OCI-LY7 (cell line): ENCODE data around the gene RPAIN. TPM values are rescaled to one million over a fixed set of nuclear protein-coding genes. Genes with fewer than 3 reads are reported as not detected.

ENCODE experiments used
- BruUV-seq: library from RNA; stranded (reverse); fragments of 400-500 nt; replicated peaks from 2 replicates; lab custom pipeline; 2021; lab: Mats Ljungman, UMichigan
- CTCF ChIA-PET: fragments of 300-600 bp; sonication (Branson Sonifier 250); formaldehyde crosslinking; loops from one replicate; lab custom pipeline; 2022; ENCODE audit warnings: antibody characterized with exemption; ENCODE audit not compliant: unreplicated experiment; lab: Charles Lee
- POLR2A ChIA-PET: fragments of 300-600 bp; sonication (Branson Sonifier 250); formaldehyde crosslinking; loops from one replicate; lab custom pipeline; 2022; ENCODE audit warnings: antibody characterized with exemption; lab: Charles Lee
- DNase-seq: peaks from one replicate; pipeline ENCODE4 v3.0.0-alpha.2; 2015; ENCODE audit warnings: low spot score
- H2AFZ ChIP-seq: fragments of 200-600 bp; sonication (generic), shearing (Covaris generic); 2 replicates; pipeline ENCODE4 v1.6.1; 2014; ENCODE audit warnings: mild to moderate bottlenecking, antibody characterized with exemption, low read length, moderate library complexity
- H3K27ac ChIP-seq: fragments of 200-600 bp; sonication (generic); 2 replicates; pipeline ENCODE4 v1.5.1; 2014; ENCODE audit warnings: mixed run types, low read depth, mild to moderate bottlenecking, moderate library complexity, low read length, inconsistent platforms; ENCODE audit not compliant: poor library complexity, severe bottlenecking
- H3K36me3 ChIP-seq: fragments of 200-600 bp; sonication (generic); 2 replicates; pipeline ENCODE4 v1.6.1; 2014; ENCODE audit warnings: mild to moderate bottlenecking, antibody characterized with exemption, low read length, moderate library complexity, mixed read lengths; ENCODE audit not compliant: insufficient read depth
- H3K4me1 ChIP-seq: fragments of 200-600 bp; sonication (generic); 2 replicates; pipeline ENCODE4 v1.5.1; 2014; ENCODE audit warnings: mild to moderate bottlenecking, low read length; ENCODE audit not compliant: insufficient read depth, poor library complexity, severe bottlenecking
- H3K4me2 ChIP-seq: fragments of 200-600 bp; sonication (generic); 2 replicates; pipeline ENCODE4 v1.6.1; 2014; ENCODE audit warnings: mild to moderate bottlenecking, low read length
- H3K4me3 ChIP-seq: fragments of 200-600 bp; sonication (generic); 2 replicates; pipeline ENCODE4 v1.5.1; 2014; ENCODE audit warnings: mild to moderate bottlenecking, low read depth, low read length; ENCODE audit not compliant: poor library complexity, severe bottlenecking
- H3K79me2 ChIP-seq: fragments of 200-600 bp; sonication (generic); 2 replicates; pipeline ENCODE4 v1.6.1; 2016; ENCODE audit warnings: low read depth, mild to moderate bottlenecking, low read length, moderate library complexity, mixed read lengths; ENCODE audit not compliant: insufficient read depth
- H3K9me2 ChIP-seq: fragments of 200-600 bp; sonication (generic); 2 replicates; pipeline ENCODE4 v1.6.1; 2016; ENCODE audit warnings: mild to moderate bottlenecking, low read length, mixed read lengths; ENCODE audit not compliant: insufficient read depth
- H3K9me3 ChIP-seq: fragments of 200-600 bp; sonication (generic); 2 replicates; pipeline ENCODE4 v1.6.1; 2014; ENCODE audit warnings: mild to moderate bottlenecking, mixed run types, low read length, mixed read lengths
- H4K20me1 ChIP-seq: fragments of 200-600 bp; sonication (generic); 2 replicates; pipeline ENCODE4 v1.6.1; 2014; ENCODE audit warnings: mild to moderate bottlenecking, antibody characterized with exemption, low read length, moderate library complexity, mixed read lengths; ENCODE audit not compliant: insufficient read depth
- EZH2phosphoT487 ChIP-seq: fragments of 200-600 bp; sonication (generic); IDR thresholded peaks from 2 replicates; pipeline ENCODE4 v1.6.1; 2018; ENCODE audit warnings: low read depth, borderline replicate concordance, mild to moderate bottlenecking, mixed run types, antibody characterized with exemption, low read length, moderate library complexity, mixed read lengths
- intact Hi-C: fragments of 100-400 bp; cut with micrococcal nuclease; formaldehyde crosslinking; loops from one replicate; pipeline ENCODE4 v1.10.0; 2022; ENCODE audit not compliant: unreplicated experiment
- total RNA-seq, 2 experiments: library from RNA; depleted of rRNA in 1 of 2; stranded (reverse); fragments of >200 nt in 1 of 2; shearing (Covaris generic) in 1 of 2; gene quantifications; 2 replicates each; pipeline ENCODE4 v1.2.3, GENCODE V29; 2014 to 2022
- TF ChIP-seq, protein P1 (sequence below): fragments of 200-600 bp; sonication (generic); conservative IDR thresholded peaks from 2 replicates; pipeline ENCODE4 v1.5.1; 2014; ENCODE audit warnings: mild to moderate bottlenecking, antibody characterized with exemption, low read length, moderate library complexity, mixed read lengths

Gene RPAIN
- total RNA-seq, 2 experiments from 2014 or later, result 88.9 to 99.6 TPM

DNA sequence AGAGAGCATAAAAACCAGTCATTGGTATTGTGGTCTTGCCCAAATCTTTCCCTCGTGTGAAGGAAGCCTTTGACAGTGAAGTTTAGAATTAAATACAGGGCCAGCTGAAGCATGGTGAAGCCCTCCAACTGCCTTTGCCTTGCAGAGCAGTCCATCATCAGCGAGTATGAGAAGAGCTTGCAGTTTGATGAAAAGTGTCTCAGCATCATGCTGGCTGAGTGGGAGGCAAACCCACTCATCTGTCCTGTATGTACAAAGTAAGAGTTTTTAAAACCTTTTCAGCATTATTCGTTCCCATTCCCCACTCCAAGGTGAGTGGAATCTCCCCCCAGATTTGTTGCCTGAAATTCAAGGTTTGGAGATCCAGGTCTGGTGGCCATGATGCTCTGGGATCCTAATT is 5.8 kb downstream of the RPAIN start:
- H3K4me2 ChIP-seq, result no peak overlapping the region
- no peaks in the 10 kb centered on the region for H4K20me1 ChIP-seq
- TF ChIP-seq EZH2phosphoT487, result no peak
- TF ChIP-seq, protein P1, sequence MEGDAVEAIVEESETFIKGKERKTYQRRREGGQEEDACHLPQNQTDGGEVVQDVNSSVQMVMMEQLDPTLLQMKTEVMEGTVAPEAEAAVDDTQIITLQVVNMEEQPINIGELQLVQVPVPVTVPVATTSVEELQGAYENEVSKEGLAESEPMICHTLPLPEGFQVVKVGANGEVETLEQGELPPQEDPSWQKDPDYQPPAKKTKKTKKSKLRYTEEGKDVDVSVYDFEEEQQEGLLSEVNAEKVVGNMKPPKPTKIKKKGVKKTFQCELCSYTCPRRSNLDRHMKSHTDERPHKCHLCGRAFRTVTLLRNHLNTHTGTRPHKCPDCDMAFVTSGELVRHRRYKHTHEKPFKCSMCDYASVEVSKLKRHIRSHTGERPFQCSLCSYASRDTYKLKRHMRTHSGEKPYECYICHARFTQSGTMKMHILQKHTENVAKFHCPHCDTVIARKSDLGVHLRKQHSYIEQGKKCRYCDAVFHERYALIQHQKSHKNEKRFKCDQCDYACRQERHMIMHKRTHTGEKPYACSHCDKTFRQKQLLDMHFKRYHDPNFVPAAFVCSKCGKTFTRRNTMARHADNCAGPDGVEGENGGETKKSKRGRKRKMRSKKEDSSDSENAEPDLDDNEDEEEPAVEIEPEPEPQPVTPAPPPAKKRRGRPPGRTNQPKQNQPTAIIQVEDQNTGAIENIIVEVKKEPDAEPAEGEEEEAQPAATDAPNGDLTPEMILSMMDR, result no peak
- no peak overlapping the region for H3K4me3 ChIP-seq
- ChIA-PET POLR2A (no interaction called here), CTCF (no interaction called here)
- H3K27ac ChIP-seq, result no peak overlapping the region
- no peaks in the 10 kb centered on the region for H3K9me2 ChIP-seq
- no peak for DNase-seq
- H3K4me1 ChIP-seq, result peaks cover 14% of the 10 kb centered on the region
- no TSS peak for BruUV-seq
- intact Hi-C loops, result no loop called here
- peaks cover 95% of the 10 kb centered on the region for H3K36me3 ChIP-seq
- no peak overlapping the region for H2AFZ ChIP-seq
- no peaks in the 10 kb centered on the region for H3K9me3 ChIP-seq
- peaks cover 21% of the 10 kb centered on the region for H3K79me2 ChIP-seq

DNA sequence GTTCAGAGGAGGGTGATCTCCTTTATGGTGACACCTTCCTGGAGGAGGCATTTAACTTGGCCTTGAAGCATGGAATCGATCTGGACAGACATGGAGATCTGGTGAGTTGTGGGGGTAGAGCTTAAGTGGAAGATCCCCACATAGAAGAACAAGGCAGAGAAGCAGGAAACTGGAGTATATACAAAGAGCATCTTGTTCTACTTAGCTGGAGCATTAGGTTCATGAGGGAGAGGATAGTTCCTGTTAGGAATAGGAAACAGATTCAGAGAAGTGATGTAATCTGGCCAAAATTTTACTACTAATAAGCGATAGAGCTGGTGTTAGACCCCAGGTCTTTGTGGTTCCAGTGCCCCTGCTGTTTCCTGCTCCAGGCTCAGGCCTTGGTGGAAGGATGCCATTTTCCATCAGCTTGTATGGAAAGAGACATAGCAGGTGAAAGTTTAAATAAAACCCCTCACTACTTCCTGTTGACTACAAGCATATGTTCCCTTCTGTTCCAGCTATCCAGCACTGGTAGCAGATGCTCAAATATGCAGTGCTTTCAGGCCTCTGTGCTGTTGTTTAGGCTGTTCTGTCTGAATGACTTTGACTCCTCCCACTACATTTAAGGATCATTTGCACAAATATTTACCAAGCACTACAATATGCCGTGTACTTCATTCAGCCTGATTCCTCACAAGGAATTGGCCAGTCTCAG is 9.4 kb downstream of the RPAIN start:
- ChIA-PET CTCF (interaction anchor here (1.3 kb wide), 1 partner anchor 10 kb away, joined by 4 read pairs; the partner anchor contains the start of gene C1QBP), POLR2A (interaction anchor here (1.5 kb wide), 1 partner anchor 10 kb away, joined by 3 read pairs; the partner anchor contains the start of gene NUP88)
- no peak overlapping the region for H3K4me3 ChIP-seq
- no peaks in the 10 kb centered on the region for H4K20me1 ChIP-seq
- no peaks in the 10 kb centered on the region for H3K79me2 ChIP-seq
- DNase-seq, result no peak
- intact Hi-C loops, result no loop called here
- no peak overlapping the region for H3K4me2 ChIP-seq
- H3K9me2 ChIP-seq, result no peaks in the 10 kb centered on the region
- no peak overlapping the region for H3K27ac ChIP-seq
- BruUV-seq, result no TSS peak
- H3K4me1 ChIP-seq, result no peaks in the 10 kb centered on the region
- TF ChIP-seq, protein P1, result no peak
- H3K9me3 ChIP-seq, result no peaks in the 10 kb centered on the region
- no peak overlapping the region for H2AFZ ChIP-seq
- peaks cover 99% of the 10 kb centered on the region for H3K36me3 ChIP-seq

DNA sequence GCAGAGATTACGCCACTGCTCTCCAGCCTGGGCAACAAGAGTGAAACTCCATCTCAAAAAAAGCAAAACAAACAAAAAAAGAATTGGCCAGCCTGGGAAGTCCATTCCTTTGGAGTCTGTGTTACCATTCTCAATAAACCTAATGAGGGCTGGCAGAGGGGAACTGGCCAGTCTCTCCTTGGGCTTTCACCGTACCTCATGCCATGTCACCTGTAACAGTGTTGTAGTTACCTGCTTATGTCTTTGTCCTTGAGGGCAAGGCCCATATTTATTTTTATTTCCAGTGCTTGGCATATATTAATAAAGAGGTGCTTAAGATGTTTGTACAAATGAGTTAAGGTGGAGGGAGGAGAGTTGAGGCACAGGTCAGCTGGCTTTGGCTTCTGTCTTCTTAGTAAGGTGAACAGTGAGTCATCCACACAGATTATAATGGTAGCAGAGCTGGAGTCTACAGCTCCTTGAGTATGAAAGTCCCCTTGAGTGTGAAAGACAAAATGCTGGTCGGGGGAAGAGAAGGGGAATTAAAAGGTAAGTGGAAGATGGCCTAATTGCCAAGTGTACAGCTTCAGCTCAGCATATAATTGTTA is 10.5 kb downstream of the RPAIN start:
- no peak overlapping the region for H3K4me2 ChIP-seq
- H3K79me2 ChIP-seq, result peaks cover 8% of the 10 kb centered on the region; the same call in 1 of the 2 replicates
- peaks cover 7% of the 10 kb centered on the region; the same call in 1 of the 2 replicates for H4K20me1 ChIP-seq
- intact Hi-C loops, result no loop called here
- peaks cover 99% of the 10 kb centered on the region for H3K36me3 ChIP-seq
- no TSS peak for BruUV-seq
- no peak for TF ChIP-seq EZH2phosphoT487
- TF ChIP-seq, protein P1, result no peak
- H3K9me3 ChIP-seq, result no peaks in the 10 kb centered on the region
- no peak overlapping the region for H2AFZ ChIP-seq
- H3K4me1 ChIP-seq, result no peaks in the 10 kb centered on the region
- no peaks in the 10 kb centered on the region for H3K9me2 ChIP-seq
- ChIA-PET POLR2A (interaction anchor here (1.6 kb wide), 1 partner anchor 11 kb away, joined by 4 read pairs; the partner anchor contains the start of gene NUP88), CTCF (no interaction called here)
- H3K4me3 ChIP-seq, result no peak overlapping the region
- DNase-seq, result no peak
- no peak overlapping the region for H3K27ac ChIP-seq
